HepG2 (cell line): Measurements from ENCODE around the gene RMI1. TPM values are rescaled to one million over a fixed set of nuclear protein-coding genes. Genes with fewer than 3 reads are reported as not detected.
A peak's percentile ranks its signal among the peaks of the same experiment; 100 is the strongest.

Experiments used
- ATAC-seq: fragments of 200-7000 bp; cut with Tn5 transposase; 3 replicates; pipeline ENCODE4 v1.9.1; 2020; ENCODE audit warnings: mild to moderate bottlenecking, moderate library complexity
- BruUV-seq: library from RNA; stranded (reverse); fragments of 400-500 nt; replicated peaks from 2 replicates; lab custom pipeline; 2021; lab: Mats Ljungman, UMichigan
- CTCF ChIA-PET: fragments of 300-600 bp; formaldehyde crosslinking; extraction: SDS; loops from one replicate; lab custom pipeline; 2021; ENCODE audit warnings: low total read pairs, inconsistent platforms, low intra/inter-chr PET ratio; lab: Yijun Ruan, JAX
- POLR2A ChIA-PET: fragments of 350-600 bp; sonication (Branson Sonifier 250); formaldehyde crosslinking; loops from one replicate; lab custom pipeline; 2020; ENCODE audit warnings: antibody characterized with exemption, inconsistent platforms; lab: Yijun Ruan, JAX
- DNase-seq: peaks from one replicate; pipeline ENCODE4 v3.0.0-alpha.2; 2015; ENCODE audit warnings: low spot score
- FAIRE-seq: peaks from 3 replicates; lab custom pipeline; 2011; peaks lifted over from hg19 to GRCh38; lab: Jason Lieb, UNC
- H2AFZ ChIP-seq: one replicate; pipeline ENCODE4 v1.6.1; 2011; ENCODE audit warnings: low read length, inconsistent platforms
- H3K27ac ChIP-seq: fragments of 300-600 bp; 3 replicates; pipeline ENCODE4 v1.8.0; 2011; ENCODE audit warnings: mixed run types, mild to moderate bottlenecking, mixed read lengths, low read length, inconsistent platforms; ENCODE audit not compliant: insufficient read depth; ENCODE audit errors: extremely low read length
- H3K27me3 ChIP-seq, 2 experiments: fragments of 200-600 bp in 1 of 2; 2 replicates in 1 of 2; 3 replicates in 1 of 2; pipeline versions ENCODE4 v1.6.0 to v1.8.0; 2011; ENCODE audit warnings: low read length in 2 of 2, mild to moderate bottlenecking in 2 of 2, moderate library complexity in 2 of 2, inconsistent platforms in 1 of 2; ENCODE audit not compliant: insufficient read depth in 2 of 2, control insufficient read depth in 1 of 2
- H3K36me3 ChIP-seq, 2 experiments: fragments of 200-600 bp in 1 of 2; replicated peaks in 1 of 2; 2 replicates in 1 of 2; 3 replicates in 1 of 2; pipeline versions ENCODE4 v1.5.1 to v1.8.0; 2011; ENCODE audit warnings: low read length in 2 of 2, inconsistent platforms in 1 of 2; ENCODE audit not compliant: insufficient read depth in 2 of 2, control insufficient read depth in 1 of 2
- H3K4me1 ChIP-seq: 2 replicates; pipeline ENCODE4 v1.5.1; 2012; ENCODE audit warnings: low read length, inconsistent platforms; ENCODE audit not compliant: insufficient read depth
- H3K4me2 ChIP-seq: 2 replicates; pipeline ENCODE4 v1.6.0; 2011; ENCODE audit warnings: low read depth, low read length, inconsistent platforms
- H3K4me3 ChIP-seq, 3 experiments: fragments of 200-600 bp in 1 of 3; sonication (generic), shearing (Covaris generic) in 1 of 3; replicated peaks in 1 of 3; 2 replicates each; pipeline ENCODE4 v1.5.1; 2011 to 2016; ENCODE audit warnings: low read length in 3 of 3, inconsistent platforms in 2 of 3, low read depth in 2 of 3, mild to moderate bottlenecking in 2 of 3, control low read depth in 1 of 3, mixed read lengths in 1 of 3; ENCODE audit not compliant: insufficient read depth in 1 of 3
- H3K79me2 ChIP-seq: one replicate; pipeline ENCODE4 v1.6.1; 2011; ENCODE audit warnings: low read length, inconsistent platforms; ENCODE audit not compliant: insufficient read depth
- H3K9ac ChIP-seq: 2 replicates; pipeline ENCODE4 v1.6.0; 2011; ENCODE audit warnings: mild to moderate bottlenecking, low read depth, low read length, inconsistent platforms; ENCODE audit not compliant: insufficient read depth
- H3K9me3 ChIP-seq: 2 replicates; pipeline ENCODE4 v1.5.1; 2012; ENCODE audit warnings: mild to moderate bottlenecking, low read length
- H4K20me1 ChIP-seq: 2 replicates; pipeline ENCODE4 v1.6.0; 2011; ENCODE audit warnings: inconsistent platforms, mild to moderate bottlenecking, low read length, moderate library complexity; ENCODE audit not compliant: insufficient read depth
- HNF4G ChIP-seq, 2 experiments: sonication (generic) in 1 of 2; formaldehyde crosslinking in 1 of 2; IDR thresholded peaks; 2 replicates each; pipeline versions ENCODE4 v1.4.0 to v1.6.1; 2011 to 2020; ENCODE audit warnings: borderline replicate concordance in 2 of 2, low read depth in 2 of 2, mild to moderate bottlenecking in 2 of 2, low read length in 1 of 2, missing genetic modification reagents in 1 of 2, moderate library complexity in 1 of 2
- MTA1 ChIP-seq: sonication (generic); formaldehyde crosslinking; IDR thresholded peaks from 2 replicates; pipeline ENCODE4 v1.4.0; 2020; ENCODE audit warnings: missing genetic modification reagents, mild to moderate bottlenecking, borderline replicate concordance
- PATZ1 ChIP-seq: sonication (generic); formaldehyde crosslinking; IDR thresholded peaks from 2 replicates; pipeline ENCODE4 v1.4.0; 2020; ENCODE audit warnings: missing genetic modification reagents
- PAXIP1 ChIP-seq: sonication (generic); formaldehyde crosslinking; conservative IDR thresholded peaks from 2 replicates; pipeline ENCODE4 v1.4.0; 2020; ENCODE audit warnings: mild to moderate bottlenecking, missing genetic modification reagents, moderate library complexity
- SALL1 ChIP-seq: sonication (generic); formaldehyde crosslinking; IDR thresholded peaks from 2 replicates; pipeline ENCODE4 v1.8.0; 2022; ENCODE audit warnings: mild to moderate bottlenecking, missing genetic modification reagents
- TCF12 ChIP-seq, 2 experiments: fragments of 450-650 bp in 1 of 2; sonication (generic) in 1 of 2; formaldehyde crosslinking in 1 of 2; IDR thresholded peaks; 2 replicates each; pipeline versions ENCODE4 v1.6.1 to v1.8.0; 2017 to 2022; ENCODE audit warnings: antibody characterized with exemption in 1 of 2, mild to moderate bottlenecking in 1 of 2, missing genetic modification reagents in 1 of 2, moderate library complexity in 1 of 2
- ZBTB1 ChIP-seq: sonication (generic); formaldehyde crosslinking; IDR thresholded peaks from 2 replicates; pipeline ENCODE4 v1.4.0; 2020; ENCODE audit warnings: missing genetic modification reagents, borderline replicate concordance
- ZFAT ChIP-seq: sonication (generic); formaldehyde crosslinking; conservative IDR thresholded peaks from 2 replicates; pipeline ENCODE4 v1.8.1; 2023; ENCODE audit warnings: missing genetic modification reagents, inconsistent platforms
- ZFY ChIP-seq: sonication (generic); formaldehyde crosslinking; IDR thresholded peaks from 2 replicates; pipeline ENCODE4 v1.4.0; 2020; ENCODE audit warnings: missing genetic modification reagents
- ZKSCAN5 ChIP-seq: sonication (generic); formaldehyde crosslinking; IDR thresholded peaks from 2 replicates; pipeline ENCODE4 v1.5.1; 2020; ENCODE audit warnings: mild to moderate bottlenecking, missing genetic modification reagents
- ZNF124 ChIP-seq: sonication (generic); formaldehyde crosslinking; IDR thresholded peaks from 2 replicates; pipeline ENCODE4 v1.4.0; 2020; ENCODE audit warnings: missing genetic modification reagents
- ZNF644 ChIP-seq: IDR thresholded peaks from 2 replicates; pipeline ENCODE4 v1.6.1; 2016; ENCODE audit warnings: low read depth
- ZNF687 ChIP-seq: sonication (generic); formaldehyde crosslinking; IDR thresholded peaks from 2 replicates; pipeline ENCODE4 v1.5.1; 2020; ENCODE audit warnings: mild to moderate bottlenecking, missing genetic modification reagents, moderate library complexity
- WGBS: methylation state at CpG from one replicate; pipeline ENCODE4 v1.1.6; 2017; ENCODE audit warnings: low lambda C conversion rate; 5-methylcytosine and 5-hydroxymethylcytosine counted together
- in situ Hi-C: cut with HindIII; loops from 2 replicates; pipeline ENCODE4 v1.10.0; 2017; ENCODE audit warnings: low pct_unique_long_range_greater_than_20kb; ENCODE audit not compliant: extremely low pct_ligation_motif_present
- intact Hi-C: fragments of 100-400 bp; cut with micrococcal nuclease; formaldehyde crosslinking; loops from one replicate; pipeline ENCODE4 v1.10.0; 2022; ENCODE audit not compliant: unreplicated experiment
- polyA plus RNA-seq, 8 experiments: library from polyadenylated mRNA; depleted of rRNA in 3 of 8; stranded (reverse) in 7 of 8; unstranded in 1 of 8; fragments of >200 nt; fragmentation: Illumina TruSeq in 4 of 8; extraction: Trizol in 4 of 8; gene quantifications; 2 replicates each; pipeline versions ENCODE4 v1.2.1 to v1.2.3, GENCODE V29; 2011 to 2016; ENCODE audit warnings: low read depth in 4 of 8, missing spikeins in 1 of 8, mixed read lengths in 1 of 8; ENCODE audit not compliant: insufficient read depth in 1 of 8
- total RNA-seq, 5 experiments: library from RNA; depleted of rRNA; stranded (reverse); fragments of >200 nt; fragmentation: Illumina TruSeq; extraction: Trizol; gene quantifications; 2 replicates each; pipeline ENCODE4 v1.2.3, GENCODE V29; 2016; ENCODE audit warnings: low read depth in 1 of 5

The RMI1 gene
- total and polyA plus RNA-seq, 2 of the 13 experiments (the other 11 are each of a cell fraction or from before 2014, with no cell fraction given): 0.54 to 3.7 TPM

- H3K4me3 ChIP-seq: no peak overlapping the region; a peak in 1 of 6 replicates
- ChIA-PET CTCF (no interaction called here), POLR2A (no interaction called here)
- ATAC-seq (peak; percentile 87), DNase-seq (peak; percentile 18), FAIRE-seq (no peak)
- no peaks in the 10 kb centered on the region; a peak in 1 of 5 replicates for H3K27me3 ChIP-seq
- no peaks in the 10 kb centered on the region for H4K20me1 ChIP-seq
- BruUV-seq: no TSS peak
- no peaks in the 10 kb centered on the region for H3K79me2 ChIP-seq
- H3K36me3 ChIP-seq: no peaks in the 10 kb centered on the region
- peaks cover 11% of the 10 kb centered on the region for H3K4me1 ChIP-seq
- peak overlapping the region; percentile 60 for H3K4me2 ChIP-seq
- H3K27ac ChIP-seq: no peak overlapping the region
- intact Hi-C loops: no loop called here
- WGBS: 0% methylated on average over 2 of the region's 5 CpGs
- no peak overlapping the region for H2AFZ ChIP-seq
- in situ Hi-C loops: no loop called here
- no peaks in the 10 kb centered on the region for H3K9me3 ChIP-seq
- no peak overlapping the region for H3K9ac ChIP-seq
- TF ChIP-seq MTA1 (CRISPR knock-in tag) (peak; percentile 49; the same call in 1 of the 2 replicates), PATZ1 (CRISPR knock-in tag) (0 out of 2 replicates have a peak, but pooled peaks have one; percentile 14), ZNF687 (CRISPR knock-in tag) (no peak), ZNF644 (CRISPR knock-in tag) (0 out of 2 replicates have a peak, but pooled peaks have one; percentile 11), ZNF124 (CRISPR knock-in tag) (no peak), PAXIP1 (peak; percentile 35; the same call in 1 of the 2 replicates), SALL1 (CRISPR knock-in tag) (0 out of 2 replicates have a peak, but pooled peaks have one; percentile 31), TCF12 (IDR thresholded peaks at IDR 0.05) (no peak), TCF12 (CRISPR knock-in tag; IDR thresholded peaks at IDR 0.05) (no peak), ZFY (CRISPR knock-in tag) (no peak), ZKSCAN5 (CRISPR knock-in tag) (no peak), HNF4G (IDR thresholded peaks at IDR 0.05; ENCODE audit: borderline replicate concordance, low read depth, low read length) (peak; percentile 15; the same call in 1 of the 2 replicates), HNF4G (CRISPR knock-in tag; IDR thresholded peaks at IDR 0.05; ENCODE audit: borderline replicate concordance, low read depth) (no peak), ZBTB1 (CRISPR knock-in tag) (no peak), ZFAT (CRISPR knock-in tag) (no peak)
Observed at GRCh38 chr9:84045481-84046097, 65.0 kb downstream of the RMI1 start.
